ENCODE results near the gene LYPD6B. TPM values are rescaled to one million over a fixed set of nuclear protein-coding genes. Genes with fewer than 3 reads are reported as not detected.

The LYPD6B gene
- total RNA-seq, 4 donors from 2014 or later, result 70.2 to 96.6 (median 74.2) TPM

DNA sequence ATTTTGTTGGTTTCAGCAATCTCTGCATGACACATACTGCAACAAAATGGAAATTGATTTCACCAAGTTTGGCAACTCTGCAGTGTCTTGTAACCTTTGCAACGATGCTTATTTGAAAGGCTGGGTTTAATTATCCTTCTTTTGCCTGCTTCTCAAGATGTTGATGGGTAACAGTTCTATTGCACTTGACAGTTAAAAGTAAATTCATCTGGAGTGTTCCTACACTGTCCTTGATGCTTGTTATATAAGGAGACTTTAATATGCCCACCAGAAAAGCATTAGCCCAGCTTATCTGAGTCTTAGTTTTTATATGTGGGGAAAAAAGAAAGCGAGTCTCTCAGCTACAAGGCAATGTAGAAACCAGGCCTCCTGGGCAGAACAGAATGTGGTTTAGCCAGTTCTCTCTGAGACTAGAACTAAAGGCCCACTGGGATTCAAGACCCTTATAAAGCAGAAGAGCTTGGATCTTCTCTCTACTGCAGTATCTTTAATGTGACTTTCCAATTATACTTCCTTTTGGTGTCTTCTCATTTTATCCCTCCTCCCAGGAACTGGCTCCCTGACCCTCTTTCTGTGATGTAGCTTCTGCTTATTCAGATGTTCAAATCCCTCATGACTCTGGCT is 185.1 kb downstream of the LYPD6B start:
- no peak for DNase-seq (ENCODE audit: low spot score in 2 of 2)
- H3K4me3 ChIP-seq (ENCODE audit: low read depth, poor library complexity, severe bottlenecking), result no peak overlapping the region
- intact Hi-C loops (cut with DNase I; ENCODE audit: low total_unique reads), result no loop called here
- WGBS, 2 donors, result 53 to 66% methylated on average over 2 of the region's 2 CpGs
- TF ChIP-seq, protein P1, sequence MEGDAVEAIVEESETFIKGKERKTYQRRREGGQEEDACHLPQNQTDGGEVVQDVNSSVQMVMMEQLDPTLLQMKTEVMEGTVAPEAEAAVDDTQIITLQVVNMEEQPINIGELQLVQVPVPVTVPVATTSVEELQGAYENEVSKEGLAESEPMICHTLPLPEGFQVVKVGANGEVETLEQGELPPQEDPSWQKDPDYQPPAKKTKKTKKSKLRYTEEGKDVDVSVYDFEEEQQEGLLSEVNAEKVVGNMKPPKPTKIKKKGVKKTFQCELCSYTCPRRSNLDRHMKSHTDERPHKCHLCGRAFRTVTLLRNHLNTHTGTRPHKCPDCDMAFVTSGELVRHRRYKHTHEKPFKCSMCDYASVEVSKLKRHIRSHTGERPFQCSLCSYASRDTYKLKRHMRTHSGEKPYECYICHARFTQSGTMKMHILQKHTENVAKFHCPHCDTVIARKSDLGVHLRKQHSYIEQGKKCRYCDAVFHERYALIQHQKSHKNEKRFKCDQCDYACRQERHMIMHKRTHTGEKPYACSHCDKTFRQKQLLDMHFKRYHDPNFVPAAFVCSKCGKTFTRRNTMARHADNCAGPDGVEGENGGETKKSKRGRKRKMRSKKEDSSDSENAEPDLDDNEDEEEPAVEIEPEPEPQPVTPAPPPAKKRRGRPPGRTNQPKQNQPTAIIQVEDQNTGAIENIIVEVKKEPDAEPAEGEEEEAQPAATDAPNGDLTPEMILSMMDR (IDR thresholded peaks at IDR 0.05), result no peak
- TF ChIP-seq POLR2A (IDR thresholded peaks at IDR 0.05), result no peak

DNA sequence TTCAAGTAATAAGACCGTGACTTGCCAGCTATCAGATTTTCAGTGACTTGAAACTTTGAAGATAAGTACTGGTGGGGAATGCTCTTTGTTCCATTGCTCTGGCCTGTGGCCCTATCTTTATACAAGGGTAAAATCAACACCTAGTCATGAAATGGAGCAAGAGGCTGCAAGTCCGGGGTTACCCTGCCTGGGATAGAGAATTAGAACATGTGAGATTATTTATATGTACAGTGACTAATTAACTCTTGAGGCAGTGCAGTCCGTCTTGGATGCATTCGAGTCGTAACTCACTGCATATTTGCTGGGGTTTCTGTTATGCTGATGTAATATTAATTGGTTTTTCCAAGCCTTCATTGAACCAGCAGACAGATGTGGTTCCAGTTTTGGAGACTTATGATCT is 186.0 kb downstream of the LYPD6B start:
- TF ChIP-seq POLR2A (IDR thresholded peaks at IDR 0.05), result no peak
- TF ChIP-seq, protein P1 (IDR thresholded peaks at IDR 0.05), result no peak
- no peak overlapping the region for H3K4me3 ChIP-seq (ENCODE audit: low read depth, poor library complexity, severe bottlenecking)
- intact Hi-C loops (cut with DNase I; ENCODE audit: low total_unique reads), result no loop called here
- WGBS, 2 donors, result 55 to 57% methylated on average over 5 of the region's 5 CpGs
- DNase-seq (ENCODE audit: low spot score in 2 of 2), result no peak

- TF ChIP-seq POLR2A (IDR thresholded peaks at IDR 0.05), result no peak
- TF ChIP-seq, protein P1 (IDR thresholded peaks at IDR 0.05), result no peak
- 65 to 79% methylated on average over 2 of the region's 2 CpGs for WGBS, 2 donors
- no peak overlapping the region for H3K4me3 ChIP-seq (ENCODE audit: low read depth, poor library complexity, severe bottlenecking)
- intact Hi-C loops (cut with DNase I; ENCODE audit: low total_unique reads), result no loop called here
- DNase-seq (ENCODE audit: low spot score in 2 of 2), result no peak
Measured at GRCh38 chr2:149225446-149225845, 186.9 kb downstream of the LYPD6B start.

DNA sequence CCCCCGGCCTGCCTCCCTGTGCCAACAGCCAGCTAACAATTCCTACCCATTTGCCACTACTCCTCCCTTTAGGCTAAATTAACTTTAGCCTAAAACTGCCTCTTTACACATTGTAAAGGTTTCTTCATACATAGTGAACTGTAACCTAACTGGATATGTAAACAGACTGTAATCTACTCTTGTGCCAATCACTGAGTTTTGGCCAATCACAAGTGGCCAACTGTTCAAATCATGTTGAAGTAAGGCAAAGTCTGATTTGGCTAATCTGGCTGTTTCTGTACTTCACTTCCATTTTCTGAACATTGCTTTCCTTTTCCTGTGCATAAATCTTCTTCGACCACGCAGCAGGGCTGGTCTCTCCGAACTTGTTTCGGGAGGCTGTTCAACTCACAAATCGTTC is 188.3 kb downstream of the LYPD6B start:
- no peak overlapping the region for H3K4me3 ChIP-seq (ENCODE audit: low read depth, poor library complexity, severe bottlenecking)
- intact Hi-C loops (cut with DNase I; ENCODE audit: low total_unique reads), result no loop called here
- TF ChIP-seq, protein P1 (IDR thresholded peaks at IDR 0.05), result no peak
- no peak for TF ChIP-seq POLR2A (IDR thresholded peaks at IDR 0.05)
- WGBS, 2 donors, result 78 to 91% methylated on average over 6 of the region's 6 CpGs
- no peak for DNase-seq (ENCODE audit: low spot score in 2 of 2)

DNA sequence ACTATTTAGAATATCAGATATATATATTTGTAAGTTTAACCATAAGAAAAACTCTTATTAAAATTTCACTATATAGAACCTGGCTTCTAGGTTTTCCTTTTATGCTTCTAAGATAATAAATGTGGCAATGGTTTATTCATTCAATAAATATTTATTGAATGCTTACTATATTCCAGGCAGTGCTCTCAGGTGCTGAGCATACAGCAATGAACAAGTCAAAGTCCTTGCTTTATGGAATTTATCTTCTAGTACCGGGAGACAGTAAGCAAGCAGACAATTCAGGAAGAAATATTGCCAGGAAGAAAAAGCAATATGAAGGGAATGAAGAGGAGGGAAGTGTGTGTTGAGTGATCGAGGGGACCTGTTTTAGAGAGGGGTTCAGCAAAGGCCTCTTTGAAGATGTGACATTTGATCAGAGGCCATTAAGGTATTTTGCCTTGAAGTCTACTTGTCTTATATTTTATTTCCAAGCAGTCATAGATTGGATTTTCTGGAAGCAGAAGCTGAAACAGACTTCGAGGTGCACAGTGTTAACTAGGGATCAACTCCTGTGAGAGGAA is 197.4 kb downstream of the LYPD6B start:
- 63 to 65% methylated on average over 3 of the region's 3 CpGs for WGBS, 2 donors
- H3K4me3 ChIP-seq (ENCODE audit: low read depth, poor library complexity, severe bottlenecking), result no peak overlapping the region
- no peak for DNase-seq (ENCODE audit: low spot score in 2 of 2)
- TF ChIP-seq, protein P1 (IDR thresholded peaks at IDR 0.05), result no peak
- no peak for TF ChIP-seq POLR2A (IDR thresholded peaks at IDR 0.05)
- intact Hi-C loops (cut with DNase I; ENCODE audit: low total_unique reads), result no loop called here

DNA sequence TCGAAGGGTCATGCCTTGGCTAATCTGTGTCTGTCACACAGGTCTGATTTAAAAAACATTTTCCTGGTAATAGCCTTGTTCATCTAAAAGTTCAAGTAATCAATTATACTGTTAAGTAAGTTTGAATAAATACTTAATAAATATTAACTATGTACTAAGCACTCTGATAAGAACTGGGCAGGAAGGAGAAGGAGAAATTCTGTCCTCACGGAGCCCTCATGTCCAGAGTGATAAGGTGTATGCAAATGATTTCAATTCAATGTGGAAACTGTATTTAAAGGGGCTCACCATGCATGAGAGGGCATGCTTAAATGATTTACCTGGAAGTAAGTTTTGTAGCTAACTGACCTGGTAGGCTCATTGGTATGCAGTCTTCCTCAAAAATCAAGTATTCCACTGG is 197.9 kb downstream of the LYPD6B start:
- 80 to 91% methylated on average over 2 of the region's 2 CpGs for WGBS, 2 donors
- intact Hi-C loops (cut with DNase I; ENCODE audit: low total_unique reads), result no loop called here
- DNase-seq (ENCODE audit: low spot score in 2 of 2), result no peak
- TF ChIP-seq, protein P1 (IDR thresholded peaks at IDR 0.05), result no peak
- TF ChIP-seq POLR2A (IDR thresholded peaks at IDR 0.05), result no peak
- no peak overlapping the region for H3K4me3 ChIP-seq (ENCODE audit: low read depth, poor library complexity, severe bottlenecking)

All from lower leg skin (tissue), 4 donors.